ENCODE measurements around the gene GALNT9.
A peak's percentile ranks its signal among the peaks of the same experiment; 100 is the strongest.

Gene GALNT9

GRCh38 chr12:132344181-132344580 lies 14.8 kb upstream of the GALNT9 start:
- no peak for DNase-seq (ENCODE audit: low read depth)

- DNase-seq (ENCODE audit: low read depth), result no peak
Measured at GRCh38 chr12:132343294-132344004, 14.1 kb upstream of the GALNT9 start.

GRCh38 chr12:132342251-132343227 lies 13.2 kb upstream of the GALNT9 start:
- no peak for DNase-seq (ENCODE audit: low read depth)

GRCh38 chr12:132341318-132342050 lies 12.1 kb upstream of the GALNT9 start:
- no peak for DNase-seq (ENCODE audit: low read depth)

GRCh38 chr12:132340266-132341035 lies 11.1 kb upstream of the GALNT9 start:
- no peak for DNase-seq (ENCODE audit: low read depth)

- DNase-seq (ENCODE audit: low read depth), result no peak
Measured at GRCh38 chr12:132339856-132340255, 10.5 kb upstream of the GALNT9 start.

GRCh38 chr12:132338781-132339180 lies 9.4 kb upstream of the GALNT9 start:
- DNase-seq (ENCODE audit: low read depth), result no peak

GRCh38 chr12:132338311-132338710 lies 8.9 kb upstream of the GALNT9 start:
- DNase-seq (ENCODE audit: low read depth), result no peak

- no peak for DNase-seq (ENCODE audit: low read depth)
Measured at GRCh38 chr12:132337557-132337956, 8.2 kb upstream of the GALNT9 start.

- no peak for DNase-seq (ENCODE audit: low read depth)
Measured at GRCh38 chr12:132336451-132337413, 7.3 kb upstream of the GALNT9 start.

- DNase-seq (ENCODE audit: low read depth), result no peak
Measured at GRCh38 chr12:132335179-132335756, 5.9 kb upstream of the GALNT9 start.

- DNase-seq (ENCODE audit: low read depth), result no peak
Measured at GRCh38 chr12:132333766-132334165, 4.4 kb upstream of the GALNT9 start.

GRCh38 chr12:132333273-132333672 lies 3.9 kb upstream of the GALNT9 start:
- no peak for DNase-seq (ENCODE audit: low read depth)

GRCh38 chr12:132330549-132330881 lies 1.1 kb upstream of the GALNT9 start:
- no peak for DNase-seq (ENCODE audit: low read depth)

GRCh38 chr12:132329720-132330548 lies 545 bp upstream of the GALNT9 start:
- no peak for DNase-seq (ENCODE audit: low read depth)

GRCh38 chr12:132328282-132329029 lies 933 bp downstream of the GALNT9 start:
- DNase-seq (ENCODE audit: low read depth), result no peak

- peak; percentile 60 for DNase-seq (ENCODE audit: low read depth)
Measured at GRCh38 chr12:132327336-132328171, 1.8 kb downstream of the GALNT9 start.

GRCh38 chr12:132326646-132327045 lies 2.7 kb downstream of the GALNT9 start:
- DNase-seq (ENCODE audit: low read depth), result no peak
